22Rv1 (cell line): ENCODE results near the gene DISP2.

ENCODE experiments used
- CTCF ChIP-seq: fragments of 450-650 bp; IDR thresholded peaks from 2 replicates; pipeline ENCODE4 v1.5.1; 2017; ENCODE audit warnings: mild to moderate bottlenecking
- ZFX ChIP-seq: fragments of 450-650 bp; IDR thresholded peaks from 2 replicates; pipeline ENCODE4 v1.6.1; 2017; ENCODE audit warnings: antibody characterized with exemption, borderline replicate concordance

- TF ChIP-seq CTCF (no peak), ZFX (no peak)
Observed at GRCh38 chr15:40331026-40331425, 27.0 kb upstream of the DISP2 start.
